ENCODE measurements around the gene MRPL34.

MRPL34 gene

GRCh38 chr19:17328517-17329365 lies 23.1 kb downstream of the MRPL34 start:
- DNase-seq (ENCODE audit: low read depth) = no peak

GRCh38 chr19:17329366-17330261 lies 23.9 kb downstream of the MRPL34 start:
- DNase-seq (ENCODE audit: low read depth) = no peak

- no peak for DNase-seq (ENCODE audit: low read depth)
These were observed 24.8 kb downstream of the MRPL34 start for GRCh38 chr19:17330262-17331044.

DNA sequence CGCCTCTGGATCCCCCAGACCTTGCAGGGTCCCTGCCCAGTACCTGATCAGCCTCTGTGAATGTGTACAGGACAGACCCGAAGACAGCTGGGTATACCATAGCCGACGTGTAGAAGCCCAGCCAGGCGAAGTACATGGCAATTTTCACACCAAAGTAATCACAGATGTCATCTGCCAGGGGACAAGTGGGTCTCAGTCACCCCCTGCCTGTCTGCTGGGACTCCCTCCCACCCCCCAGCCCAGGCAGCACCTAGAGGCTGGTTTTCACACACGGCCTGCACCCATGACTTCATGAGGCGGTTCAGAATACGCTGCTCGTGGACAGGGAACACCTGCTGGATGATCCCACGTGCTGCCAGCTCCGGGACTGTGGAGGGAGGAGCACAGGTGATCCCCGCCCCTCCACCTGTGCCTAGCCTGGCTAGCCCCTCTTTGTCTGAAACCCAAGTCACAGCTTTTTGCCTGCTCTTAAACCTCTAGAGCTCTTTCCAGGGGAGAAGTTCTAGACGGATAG lies 25.4 kb downstream of the MRPL34 start:
- DNase-seq (ENCODE audit: low read depth) = no peak

DNA sequence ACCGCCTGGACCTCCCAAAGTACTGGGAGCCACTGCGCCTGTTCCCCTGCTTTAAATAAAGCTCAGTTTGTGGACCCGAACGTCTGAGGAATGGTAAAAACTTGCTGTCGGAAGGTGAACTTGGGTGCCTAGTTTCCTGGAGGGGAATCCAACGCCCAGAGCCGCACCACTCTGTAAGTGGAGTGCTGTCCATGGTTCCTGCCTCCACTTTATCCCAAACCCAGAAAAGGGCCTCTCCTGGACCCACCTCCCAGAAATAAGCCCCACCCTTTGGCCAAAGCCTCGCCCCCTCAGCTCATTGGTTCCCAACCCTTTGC lies 26.6 kb downstream of the MRPL34 start:
- DNase-seq (ENCODE audit: low read depth) = no peak

DNA sequence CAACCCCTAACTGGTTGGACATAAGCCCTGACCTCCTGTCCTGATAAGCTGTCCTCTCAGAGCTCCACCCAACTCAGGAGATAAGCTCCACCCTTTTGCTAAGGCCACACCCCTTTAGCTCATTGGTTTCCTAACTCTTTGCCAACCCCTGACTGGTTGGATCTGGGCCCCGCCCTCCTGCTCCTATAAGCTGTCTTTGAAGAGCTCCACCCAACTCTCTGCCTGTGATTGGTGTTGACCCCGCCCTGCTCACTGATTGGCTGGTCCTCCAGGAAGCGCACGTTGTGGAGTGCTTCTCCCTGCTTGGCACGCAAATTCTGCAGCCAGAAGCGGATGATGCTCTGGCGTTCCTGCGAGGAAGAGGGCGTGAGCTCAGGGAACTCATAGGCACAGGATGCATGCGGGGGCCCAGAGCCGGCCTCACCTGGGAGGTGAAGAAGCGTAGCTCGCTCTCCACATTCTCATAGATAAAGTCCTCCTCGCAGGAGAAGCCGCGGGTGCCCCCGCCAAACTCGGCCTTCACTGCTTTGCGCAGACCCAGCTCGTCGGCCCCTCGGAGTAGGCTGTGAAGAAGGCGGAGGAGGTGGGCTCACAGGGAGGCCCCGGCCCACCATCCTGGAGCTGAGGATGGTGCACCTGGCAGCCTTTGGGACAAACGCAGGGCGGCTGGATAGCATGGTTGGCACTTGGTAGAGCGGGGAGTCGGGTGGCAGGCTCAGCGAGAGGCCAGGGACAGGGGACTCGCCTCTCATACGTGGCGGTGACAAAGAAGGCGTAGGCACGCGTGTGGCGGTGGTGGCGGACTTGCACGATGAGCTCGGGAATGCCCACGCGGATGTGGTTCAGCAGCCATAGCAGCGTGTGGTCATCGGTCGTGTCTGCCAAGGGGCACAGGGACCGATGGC lies 27.3 kb downstream of the MRPL34 start:
- DNase-seq (ENCODE audit: low read depth) = peak; percentile 65

DNA sequence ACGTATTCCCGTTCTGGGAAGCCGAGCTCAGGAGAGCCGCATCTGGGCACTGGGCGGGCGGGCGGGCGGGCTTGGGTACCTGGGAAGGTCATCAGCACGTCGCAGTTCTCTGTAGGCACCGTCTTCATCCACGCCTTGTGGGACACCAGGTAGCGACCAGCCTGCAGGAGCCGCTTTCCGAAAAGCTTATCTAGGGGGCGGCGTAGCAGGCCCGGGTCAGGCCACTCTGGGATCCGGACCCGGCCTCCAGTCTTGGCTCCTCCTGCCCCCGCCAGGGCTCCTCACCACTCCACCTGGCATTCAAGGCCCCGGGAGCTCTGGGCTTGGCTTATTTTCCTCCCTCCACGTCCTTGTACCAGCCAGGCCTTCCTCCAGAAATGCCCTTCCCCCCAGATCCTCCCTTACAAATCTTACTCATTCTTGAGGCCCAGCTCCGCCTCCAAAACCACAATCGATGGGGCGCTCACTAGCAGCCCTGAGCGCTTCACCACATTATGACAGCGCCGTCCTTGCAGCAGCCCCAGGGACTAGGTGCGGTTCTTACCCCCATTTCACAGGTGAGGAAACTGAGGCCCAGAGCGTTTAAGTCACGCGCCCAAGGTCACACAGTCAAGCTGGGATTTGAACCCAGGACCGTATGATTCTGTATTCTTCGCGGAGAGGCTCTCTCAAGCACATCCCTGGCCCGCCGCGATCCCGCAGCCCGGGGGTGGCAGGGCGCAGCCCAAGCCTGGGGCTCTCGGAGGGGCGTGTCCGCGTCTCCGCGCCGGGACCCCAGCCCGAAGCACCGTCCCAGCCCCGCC lies 28.1 kb downstream of the MRPL34 start:
- DNase-seq (ENCODE audit: low read depth) = peak; percentile 92

DNA sequence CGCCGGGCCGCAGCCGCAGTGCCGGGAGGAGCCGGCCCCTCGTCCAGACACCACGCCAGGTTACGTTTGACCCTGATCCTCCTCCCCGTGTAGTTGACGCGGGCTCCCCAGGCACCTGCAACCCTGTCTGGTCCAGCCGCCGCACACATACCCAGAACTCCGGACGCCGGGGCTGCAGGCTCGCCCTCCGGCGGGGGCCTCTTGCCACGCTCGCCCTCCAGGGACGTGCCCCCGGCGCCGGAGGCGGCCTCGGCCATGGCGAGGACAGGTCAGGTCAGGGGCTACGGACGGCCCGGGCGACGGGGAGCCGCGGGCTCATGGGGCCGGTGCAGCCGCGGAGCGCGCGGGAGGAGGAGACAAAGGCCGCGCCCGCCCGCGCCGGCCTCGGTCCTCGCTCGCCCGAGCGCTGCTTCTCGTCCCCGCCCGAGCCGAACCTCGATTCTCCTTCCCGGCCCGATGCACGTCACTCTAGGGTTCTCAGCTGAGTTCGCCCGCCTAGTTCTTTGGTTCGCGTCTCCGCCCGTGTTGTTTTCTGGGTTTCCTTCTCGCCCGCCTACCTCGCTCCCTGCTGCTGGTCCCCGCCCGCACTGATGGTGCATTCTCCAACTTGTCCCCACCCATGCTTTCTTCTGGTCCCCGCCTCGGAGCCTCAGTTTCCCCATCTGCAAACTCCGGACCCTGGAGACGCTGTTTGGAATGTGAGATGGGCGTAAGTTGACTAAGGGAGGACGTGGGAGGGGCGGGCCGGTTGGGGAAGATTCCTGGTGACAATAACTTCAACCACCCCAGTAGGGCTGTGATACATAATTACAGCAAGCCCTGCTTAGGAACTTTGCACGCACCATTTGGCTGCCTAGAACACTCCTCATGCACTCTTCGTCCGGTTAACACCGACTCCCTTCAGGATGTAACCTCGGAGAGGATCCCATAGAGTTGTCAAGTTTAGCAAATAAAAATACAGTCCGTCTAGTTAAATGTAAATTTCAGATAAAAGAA lies 29.0 kb downstream of the MRPL34 start, which contains the start of gene ANO8:
Gene ANO8 (minus strand): TSS at position 442 of the 996 bp plus-strand sequence. CDS start 185 bp downstream, at position 257.
- peak; percentile 99 for DNase-seq (ENCODE audit: low read depth)

- DNase-seq (ENCODE audit: low read depth) = no peak
These were observed 29.9 kb downstream of the MRPL34 start for GRCh38 chr19:17335575-17335974.

- DNase-seq (ENCODE audit: low read depth) = peak; percentile 100
These were observed 31.4 kb downstream of the MRPL34 start, which contains the start of gene GTPBP3 for GRCh38 chr19:17336872-17337674. Gene GTPBP3, plus strand, starts transcription at chr19:17337553. Its CDS starts 59 bp downstream, at chr19:17337612.

- peak; percentile 61 for DNase-seq (ENCODE audit: low read depth)
These were observed 32.2 kb downstream of the MRPL34 start for GRCh38 chr19:17337675-17338432.

- DNase-seq (ENCODE audit: low read depth) = no peak
These were observed 32.9 kb downstream of the MRPL34 start for GRCh38 chr19:17338433-17339078.

DNA sequence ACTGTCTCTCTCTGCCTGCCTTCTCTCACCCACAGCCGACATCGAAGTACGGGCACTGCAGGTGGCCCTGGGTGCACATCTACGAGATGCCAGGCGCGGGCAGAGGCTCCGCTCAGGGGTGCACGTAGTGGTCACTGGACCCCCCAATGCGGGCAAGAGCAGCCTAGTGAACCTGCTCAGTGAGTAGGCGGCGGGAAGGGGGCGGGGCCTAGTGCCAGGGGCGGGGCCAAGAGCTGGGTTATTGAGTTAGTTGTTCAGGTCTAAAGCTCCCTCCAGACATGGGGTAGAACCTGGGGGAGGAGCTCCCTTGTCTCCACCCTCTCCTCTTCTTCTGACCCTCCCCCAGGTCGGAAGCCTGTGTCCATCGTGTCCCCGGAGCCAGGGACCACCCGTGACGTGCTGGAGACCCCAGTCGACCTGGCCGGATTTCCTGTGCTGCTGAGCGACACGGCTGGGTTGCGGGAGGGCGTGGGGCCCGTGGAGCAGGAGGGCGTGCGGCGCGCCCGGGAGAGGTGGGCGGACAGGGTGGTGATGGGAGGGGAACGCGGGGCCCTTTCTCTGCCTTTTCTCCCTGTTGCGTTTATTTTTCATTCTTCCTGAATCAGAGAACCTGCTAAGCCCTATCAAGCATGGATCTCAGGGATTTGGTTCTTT lies 33.5 kb downstream of the MRPL34 start:
- no peak for DNase-seq (ENCODE audit: low read depth)

DNA sequence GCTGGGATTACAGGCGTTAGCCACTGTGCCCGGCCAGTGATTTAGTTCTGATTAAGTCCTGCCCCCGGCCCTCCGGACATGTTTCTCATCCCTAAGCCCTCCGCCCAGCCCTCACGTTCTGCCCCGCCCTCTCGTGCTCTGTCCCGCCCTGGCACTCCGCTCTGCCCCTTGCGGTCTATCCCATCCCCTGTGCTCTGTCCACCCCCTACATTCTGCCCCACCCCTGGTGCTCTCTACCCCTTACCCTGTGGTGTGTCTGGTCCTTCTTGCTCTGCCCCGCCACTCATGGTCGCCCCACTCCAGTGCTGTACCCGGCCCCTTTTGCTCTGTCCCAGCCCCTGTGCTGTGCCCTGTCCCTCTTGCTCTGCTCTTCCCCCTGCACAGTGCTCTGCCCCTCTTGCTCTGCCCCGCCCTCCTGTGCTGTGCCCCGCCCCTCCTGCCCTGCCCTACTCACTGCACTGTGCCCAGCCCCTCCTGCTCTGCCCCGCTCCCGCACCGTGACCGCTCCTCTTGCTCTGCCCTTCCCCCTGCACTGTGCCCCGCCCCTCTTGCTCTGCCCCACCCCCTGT lies 34.7 kb downstream of the MRPL34 start:
- DNase-seq (ENCODE audit: low read depth) = no peak

DNA sequence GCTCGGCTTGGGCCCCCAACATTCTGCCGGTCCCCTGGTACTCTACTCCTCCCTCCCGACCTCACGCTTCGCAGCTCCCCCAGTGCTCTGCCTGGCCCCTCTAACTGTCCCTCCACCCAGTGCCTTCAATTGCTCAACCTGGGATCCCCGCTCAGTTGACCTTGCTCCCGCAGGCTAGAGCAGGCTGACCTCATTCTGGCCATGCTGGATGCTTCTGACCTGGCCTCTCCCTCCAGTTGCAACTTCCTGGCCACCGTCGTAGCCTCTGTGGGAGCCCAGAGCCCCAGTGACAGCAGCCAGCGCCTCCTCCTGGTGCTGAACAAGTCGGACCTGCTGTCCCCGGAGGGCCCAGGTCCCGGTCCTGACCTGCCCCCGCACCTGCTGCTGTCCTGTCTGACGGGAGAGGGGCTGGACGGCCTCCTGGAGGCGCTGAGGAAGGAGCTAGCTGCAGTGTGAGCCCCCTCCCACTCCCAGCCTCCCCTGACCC lies 35.2 kb downstream of the MRPL34 start:
- no peak for DNase-seq (ENCODE audit: low read depth)

Data from ELR (cell line).